ENCODE results near the gene MTERF4. TPM values are rescaled to one million over a fixed set of nuclear protein-coding genes. Genes with fewer than 3 reads are reported as not detected.

MTERF4 gene
- total and polyA plus RNA-seq, 2 of the 8 experiments (the other 6 are each of a cell fraction or from before 2014, with no cell fraction given) = 25.9 to 28.5 TPM

DNA sequence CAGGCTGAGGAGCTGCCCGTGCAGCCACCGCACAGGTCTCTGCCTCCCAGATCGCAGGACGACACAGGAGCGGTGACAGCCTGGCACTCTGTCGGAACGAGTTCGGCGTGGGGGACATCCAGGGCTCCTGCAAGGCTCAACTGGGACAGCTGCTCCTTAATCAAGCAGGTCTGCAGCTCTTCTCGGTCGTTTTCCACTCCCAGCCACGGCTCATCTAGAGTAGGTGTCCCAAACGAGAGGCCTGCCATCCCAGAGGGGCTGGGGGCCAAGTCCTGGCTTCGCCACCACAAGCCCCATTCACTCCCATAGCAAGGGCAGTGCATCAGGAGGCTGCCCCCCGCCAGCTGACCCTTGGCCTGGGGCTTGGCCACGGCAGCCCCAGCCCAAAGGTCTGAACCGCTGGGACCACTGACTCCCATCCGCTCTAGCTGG, 24.7 kb upstream of the MTERF4 start:
- Histone ChIP-seq H2AK5ac (ENCODE audit: low read depth, low read length) (no peak overlapping the region), H3K27ac (ENCODE audit: low read depth, low read length) (no peak overlapping the region), H3K79me1 (ENCODE audit: low read depth, low read length) (no peaks in the 10 kb centered on the region), H3K4ac (replicated peaks; ENCODE audit: insufficient read length, low read depth, low read length) (no peak overlapping the region), H3K9me3 (ENCODE audit: insufficient read depth in 2 of 2, low read depth in 1 of 2, low read length in 1 of 2) (no peaks in the 10 kb centered on the region), H2BK20ac (ENCODE audit: low read length) (no peak overlapping the region), H3K14ac (ENCODE audit: insufficient read length) (no peak overlapping the region), H3K4me1 (replicated peaks in 1 of 4; ENCODE audit: control insufficient read depth in 3 of 4, insufficient read depth in 4 of 4, low read length in 3 of 4) (no peaks in the 10 kb centered on the region), H3K23me2 (ENCODE audit: low read depth, low read length) (no peaks in the 10 kb centered on the region), H2BK15ac (ENCODE audit: low read length) (no peak overlapping the region), H3K27me3 (replicated peaks in 1 of 4; ENCODE audit: control insufficient read depth in 3 of 4, extremely low read depth in 1 of 4, insufficient read depth in 3 of 4, low read length in 3 of 4) (no peaks in the 10 kb centered on the region), H2AFZ (ENCODE audit: low read length) (no peak overlapping the region), H3K36me3 (ENCODE audit: control insufficient read depth in 2 of 4, insufficient read depth in 4 of 4, low read length in 3 of 4) (peaks cover 6 to 16% (median 12%) of the 10 kb centered on the region in 4 experiments; a peak in 7 of 8 replicates), H3K18ac (ENCODE audit: extremely low read depth, low read length) (no peak overlapping the region), H4K20me1 (replicated peaks in 1 of 2; ENCODE audit: control insufficient read depth in 1 of 2, insufficient read depth in 2 of 2, low read length in 2 of 2) (peaks cover 0 to 2% of the 10 kb centered on the region in 2 experiments), H3K4me3 (ENCODE audit: extremely low read depth in 1 of 4, insufficient read depth in 2 of 4, low read depth in 3 of 4, low read length in 4 of 4) (no peak overlapping the region), H3K23ac (ENCODE audit: insufficient read length) (no peak overlapping the region), H4K91ac (replicated peaks; ENCODE audit: insufficient read length, low read length) (no peak overlapping the region), H4K8ac (ENCODE audit: extremely low read depth, insufficient read depth, low read length) (no peak overlapping the region; the same call in 1 of the 2 replicates), H3K79me2 (ENCODE audit: control insufficient read depth in 1 of 2, insufficient read depth in 2 of 2, low read length in 2 of 2) (no peaks in the 10 kb centered on the region), H4K5ac (ENCODE audit: insufficient read length, low read depth, low read length) (no peak overlapping the region), H3K4me2 (ENCODE audit: insufficient read depth in 1 of 2, low read depth in 2 of 2, low read length in 2 of 2) (no peak overlapping the region), H2BK120ac (replicated peaks; ENCODE audit: low read depth, low read length) (no peak overlapping the region), H3K56ac (replicated peaks; ENCODE audit: insufficient read length, low read depth, low read length) (no peak overlapping the region), H2BK12ac (ENCODE audit: low read depth, low read length) (no peak overlapping the region), H3K9ac (replicated peaks in 1 of 4; ENCODE audit: extremely low read depth in 1 of 4, low read depth in 3 of 4, low read length in 3 of 4) (no peak overlapping the region), H2BK5ac (ENCODE audit: low read depth, low read length) (no peak overlapping the region)
- FAIRE-seq (no peak), DNase-seq (ENCODE audit: low read depth in 1 of 2, low spot score in 2 of 2) (no peak)
- POLR2A ChIA-PET (ENCODE audit: partially characterized antibody) = interaction anchor here (1.6 kb wide), 1 partner anchor 23 kb away, joined by 5 read pairs; the partner anchor contains the start of gene PASK
- 95% methylated on average over 15 of the region's 18 CpGs; no CpG with 5 or more reads in 1 of the 2 experiments for WGBS, 2 experiments (ENCODE audit: extremely low coverage in 1 of 2, insufficient coverage in 1 of 2, insufficient read length in 1 of 2, insufficient replicate concordance in 2 of 2, low coverage in 1 of 2, low lambda C conversion rate in 2 of 2, missing lambda C conversion rate in 1 of 2)
- CTCF ChIA-PET (ENCODE audit: partially characterized antibody) = interaction anchor here (1.0 kb wide), 1 partner anchor 125 kb away, joined by 4 read pairs; no protein-coding TSS in a partner anchor
- TF ChIP-seq RNF2 (IDR thresholded peaks at IDR 0.05; ENCODE audit: borderline replicate concordance, low read depth, low read length, missing control alignments, poor library complexity, severe bottlenecking) (no peak), GABPA (IDR thresholded peaks at IDR 0.05; ENCODE audit: borderline replicate concordance, insufficient read depth, low read length) (no peak), RAD21 (IDR thresholded peaks at IDR 0.05 in 1 of 2, conservative IDR thresholded peaks at IDR 0.05 in 1 of 2; ENCODE audit: low read depth in 2 of 2, low read length in 2 of 2) (no peak)

Data from H1 (cell line).